IPS-NIHi7 (cell line): ENCODE measurements around the gene SLC35F3.
A peak's percentile ranks its signal among the peaks of the same experiment; 100 is the strongest.
"Not testable (repeated sequence)": the region's sequence is repeated elsewhere in the genome, so short reads cannot be mapped to it uniquely, and the experiment has no call there.

Source experiments
- DNase-seq: peaks from one replicate; pipeline ENCODE4 v3.0.0; 2012; ENCODE audit warnings: mixed read lengths; ENCODE audit errors: extremely low spot score

Gene SLC35F3

GRCh38 chr1:234222561-234223280 lies 318.2 kb downstream of the SLC35F3 start:
- DNase-seq = no peak

- DNase-seq = peak; percentile 30
These were observed 321.8 kb downstream of the SLC35F3 start for GRCh38 chr1:234226113-234226818.

- DNase-seq = no peak
These were observed 322.3 kb downstream of the SLC35F3 start for GRCh38 chr1:234226819-234227165.

- DNase-seq = no peak
These were observed 325.3 kb downstream of the SLC35F3 start for GRCh38 chr1:234229581-234230387.

- no peak for DNase-seq
These were observed 326.0 kb downstream of the SLC35F3 start for GRCh38 chr1:234230414-234230862.

- DNase-seq = peak; percentile 74
These were observed 326.8 kb downstream of the SLC35F3 start for GRCh38 chr1:234231061-234231892.

- no peak for DNase-seq
These were observed 327.4 kb downstream of the SLC35F3 start for GRCh38 chr1:234231893-234232276.

- DNase-seq = no peak
These were observed 329.7 kb downstream of the SLC35F3 start for GRCh38 chr1:234234199-234234598.

- no peak for DNase-seq
These were observed 331.0 kb downstream of the SLC35F3 start for GRCh38 chr1:234235434-234235881.

GRCh38 chr1:234237393-234237792 lies 332.9 kb downstream of the SLC35F3 start:
- DNase-seq = no peak

- no peak for DNase-seq
These were observed 333.6 kb downstream of the SLC35F3 start for GRCh38 chr1:234238060-234238459.

GRCh38 chr1:234239515-234239914 lies 335.0 kb downstream of the SLC35F3 start:
- no peak for DNase-seq

GRCh38 chr1:234239936-234240335 lies 335.5 kb downstream of the SLC35F3 start:
- no peak for DNase-seq

- DNase-seq = no peak
These were observed 336.2 kb downstream of the SLC35F3 start for GRCh38 chr1:234240680-234241079.

GRCh38 chr1:234241941-234242490 lies 337.5 kb downstream of the SLC35F3 start:
- DNase-seq = no peak

GRCh38 chr1:234243521-234244260 lies 339.2 kb downstream of the SLC35F3 start:
- no peak for DNase-seq

- DNase-seq = no peak
These were observed 340.0 kb downstream of the SLC35F3 start for GRCh38 chr1:234244482-234244881.

GRCh38 chr1:234246638-234247116 lies 342.2 kb downstream of the SLC35F3 start:
- DNase-seq = no peak

- DNase-seq = not testable (repeated sequence)
These were observed 343.3 kb downstream of the SLC35F3 start for GRCh38 chr1:234247746-234248145.

- DNase-seq = peak; percentile 28
These were observed 346.3 kb downstream of the SLC35F3 start for GRCh38 chr1:234250747-234251146.
